Sigmoid colon (tissue), 7 donors: ENCODE measurements around the gene PIGR. TPM values are rescaled to one million over a fixed set of nuclear protein-coding genes. Genes with fewer than 3 reads are reported as not detected.

Experiments
- DNase-seq: peaks from one replicate; pipeline ENCODE4 v3.0.0-alpha.2; 2019
- H3K27ac ChIP-seq, 4 donors: fragments of 200-600 bp; sonication (generic); one replicate each; pipeline ENCODE4 v1.5.1; 2016 to 2019; ENCODE audit warnings: mild to moderate bottlenecking in 1 of 4
- H3K27me3 ChIP-seq, 3 donors: fragments of 200-600 bp; sonication (generic); one replicate each; pipeline ENCODE4 v1.5.1; 2019; ENCODE audit warnings: mild to moderate bottlenecking in 1 of 3
- H3K36me3 ChIP-seq, 4 donors: fragments of 200-600 bp; sonication (generic); one replicate each; pipeline ENCODE4 v1.5.1; 2016 to 2019
- H3K4me1 ChIP-seq, 4 donors: fragments of 200-600 bp; sonication (generic); one replicate each; pipeline ENCODE4 v1.5.1; 2017 to 2019
- H3K4me3 ChIP-seq, 4 donors: fragments of 200-600 bp; sonication (generic); one replicate each; pipeline ENCODE4 v1.5.1; 2017 to 2019; ENCODE audit warnings: mild to moderate bottlenecking in 2 of 4, moderate library complexity in 1 of 4
- H3K9me3 ChIP-seq, 4 donors: fragments of 200-600 bp in 3 of 4; sonication (generic) in 3 of 4; one replicate each; pipeline versions ENCODE4 v1.5.1 to v1.6.1; 2013 to 2019
- CTCF ChIP-seq, 4 experiments: fragments of 450-650 bp in 3 of 4; fragments of 200-600 bp in 1 of 4; IDR thresholded peaks; one replicate each; pipeline ENCODE4 v1.5.1; 2016 to 2019; ENCODE audit warnings: antibody characterized with exemption in 4 of 4, mild to moderate bottlenecking in 3 of 4, moderate library complexity in 2 of 4
- EP300 ChIP-seq, 4 donors: sonication (generic); formaldehyde crosslinking; IDR thresholded peaks; one replicate each; pipeline ENCODE4 v1.6.1; 2017; ENCODE audit warnings: antibody characterized with exemption in 4 of 4
- POLR2A ChIP-seq, 2 donors: fragments of 450-650 bp; IDR thresholded peaks; one replicate each; pipeline ENCODE4 v1.6.1; 2016; ENCODE audit warnings: antibody characterized with exemption in 2 of 2, mild to moderate bottlenecking in 2 of 2, moderate library complexity in 2 of 2
- POLR2AphosphoS5 ChIP-seq, 4 donors: sonication (generic); formaldehyde crosslinking; IDR thresholded peaks; one replicate each; pipeline ENCODE4 v1.6.1; 2017; ENCODE audit warnings: antibody characterized with exemption in 4 of 4
- WGBS, 2 donors: extraction: QIAGEN DNeasy Blood & Tissue Kit; methylation state at CpG; one replicate each; pipeline ENCODE4 v1.1.7; 2013; 5-methylcytosine and 5-hydroxymethylcytosine counted together
- intact Hi-C: fragments of 100-400 bp; cut with DNase I; formaldehyde crosslinking; loops from one replicate; pipeline ENCODE4 v1.15.1; 2023
- polyA plus RNA-seq, 3 donors: library from polyadenylated mRNA; stranded (reverse); fragments of 200-250 nt; gene quantifications; one replicate each; pipeline ENCODE4 v1.2.3, GENCODE V29; 2013
- total RNA-seq, 4 donors: library from RNA; depleted of rRNA; stranded (reverse); fragments of >200 nt; gene quantifications; one replicate each; pipeline ENCODE4 v1.1.0, GENCODE V29; 2016
- donor health status: healthy with polysubstance abuse.
- donor health status: Bipolar disorder and iron deficiency.
- donor health status: healthy.

The PIGR gene
- total and polyA plus RNA-seq, 7 donors = 0.16 to 3,648 (median 86.3) TPM; not detected in 1

GRCh38 chr1:206903687-206904086 lies 42.6 kb downstream of the PIGR start:
- DNase-seq = no peak
- Histone ChIP-seq H3K27ac (no peak overlapping the region), H3K9me3 (no peaks in the 10 kb centered on the region), H3K27me3 (peaks cover 0 to under 1% (median 0%) of the 10 kb centered on the region in 3 donors), H3K4me1 (peaks cover 0 to under 1% (median 0%) of the 10 kb centered on the region in 4 donors), H3K36me3 (no peaks in the 10 kb centered on the region), H3K4me3 (no peak overlapping the region)
- WGBS, 2 donors = 94% methylated on average over 2 of the region's 2 CpGs
- no peak for TF ChIP-seq EP300 (IDR thresholded peaks at IDR 0.05)
- no peak for TF ChIP-seq POLR2A (IDR thresholded peaks at IDR 0.05)
- no peak for TF ChIP-seq POLR2AphosphoS5 (IDR thresholded peaks at IDR 0.05)
- TF ChIP-seq CTCF (IDR thresholded peaks at IDR 0.05) = no peak
- intact Hi-C loops = no loop called here

GRCh38 chr1:206902702-206903101 lies 43.6 kb downstream of the PIGR start:
- WGBS, 2 donors = 94% methylated on average over 1 of the region's 1 CpG
- intact Hi-C loops = no loop called here
- TF ChIP-seq POLR2AphosphoS5 (IDR thresholded peaks at IDR 0.05) (no peak), POLR2A (IDR thresholded peaks at IDR 0.05) (no peak), EP300 (IDR thresholded peaks at IDR 0.05) (no peak), CTCF (IDR thresholded peaks at IDR 0.05) (no peak)
- H3K4me3 ChIP-seq = no peak overlapping the region
- no peaks in the 10 kb centered on the region for H3K9me3 ChIP-seq
- H3K27ac ChIP-seq = no peak overlapping the region
- no peak for DNase-seq
- no peaks in the 10 kb centered on the region for H3K36me3 ChIP-seq
- H3K4me1 ChIP-seq = no peaks in the 10 kb centered on the region
- H3K27me3 ChIP-seq = no peaks in the 10 kb centered on the region

GRCh38 chr1:206901944-206902343 lies 44.3 kb downstream of the PIGR start:
- no peak overlapping the region for H3K27ac ChIP-seq
- H3K4me1 ChIP-seq = no peaks in the 10 kb centered on the region
- no peaks in the 10 kb centered on the region for H3K36me3 ChIP-seq
- no peak overlapping the region for H3K4me3 ChIP-seq
- WGBS, 2 donors = 90 to 94% methylated on average over 6 of the region's 6 CpGs
- no peaks in the 10 kb centered on the region for H3K27me3 ChIP-seq
- TF ChIP-seq CTCF (IDR thresholded peaks at IDR 0.05) (no peak), POLR2A (IDR thresholded peaks at IDR 0.05) (no peak), EP300 (IDR thresholded peaks at IDR 0.05) (no peak), POLR2AphosphoS5 (IDR thresholded peaks at IDR 0.05) (no peak)
- intact Hi-C loops = no loop called here
- no peak for DNase-seq
- no peaks in the 10 kb centered on the region for H3K9me3 ChIP-seq

GRCh38 chr1:206900149-206900548 lies 46.1 kb downstream of the PIGR start:
- no peak for DNase-seq
- Histone ChIP-seq H3K27ac (no peak overlapping the region), H3K27me3 (no peaks in the 10 kb centered on the region), H3K9me3 (no peaks in the 10 kb centered on the region), H3K36me3 (no peaks in the 10 kb centered on the region), H3K4me3 (no peak overlapping the region), H3K4me1 (no peaks in the 10 kb centered on the region)
- 88 to 90% methylated on average over 7 of the region's 7 CpGs for whole genome bisulfite sequencing, 2 donors
- TF ChIP-seq CTCF (IDR thresholded peaks at IDR 0.05) = no peak
- TF ChIP-seq POLR2AphosphoS5 (IDR thresholded peaks at IDR 0.05) = no peak
- no peak for TF ChIP-seq EP300 (IDR thresholded peaks at IDR 0.05)
- TF ChIP-seq POLR2A (IDR thresholded peaks at IDR 0.05) = no peak
- intact Hi-C loops = no loop called here

GRCh38 chr1:206899717-206900116 lies 46.5 kb downstream of the PIGR start:
- Histone ChIP-seq H3K27me3 (no peaks in the 10 kb centered on the region), H3K4me1 (no peaks in the 10 kb centered on the region), H3K4me3 (no peak overlapping the region), H3K27ac (no peak overlapping the region), H3K9me3 (no peaks in the 10 kb centered on the region), H3K36me3 (no peaks in the 10 kb centered on the region)
- TF ChIP-seq CTCF (IDR thresholded peaks at IDR 0.05) (no peak), POLR2AphosphoS5 (IDR thresholded peaks at IDR 0.05) (no peak), POLR2A (IDR thresholded peaks at IDR 0.05) (no peak), EP300 (IDR thresholded peaks at IDR 0.05) (no peak)
- intact Hi-C loops = no loop called here
- 79 to 94% methylated on average over 5 of the region's 5 CpGs for WGBS, 2 donors
- no peak for DNase-seq
